HepG2 (cell line): ENCODE results near the gene MAP3K14. TPM values are rescaled to one million over a fixed set of nuclear protein-coding genes. Genes with fewer than 3 reads are reported as not detected.

Experiments
- E2F1 ChIP-seq: sonication (generic); formaldehyde crosslinking; IDR thresholded peaks from 2 replicates; pipeline ENCODE4 v1.5.0; 2020; ENCODE audit warnings: missing genetic modification reagents
- FOXP1 ChIP-seq, 2 experiments: fragments of 450-650 bp in 1 of 2; IDR thresholded peaks; 2 replicates each; pipeline ENCODE4 v1.6.1; 2017 to 2018; ENCODE audit warnings: antibody characterized with exemption in 1 of 2
- GLMP ChIP-seq: sonication (generic); formaldehyde crosslinking; IDR thresholded peaks from 2 replicates; pipeline ENCODE4 v1.9.0; 2021; ENCODE audit warnings: missing genetic modification reagents, mild to moderate bottlenecking, borderline replicate concordance
- HMG20B ChIP-seq: conservative IDR thresholded peaks from 2 replicates; pipeline ENCODE4 v1.6.1; 2016; ENCODE audit warnings: missing genetic modification reagents, missing compliant biosample characterization
- IRF1 ChIP-seq: sonication (generic); formaldehyde crosslinking; IDR thresholded peaks from 2 replicates; pipeline ENCODE4 v1.4.0; 2020; ENCODE audit warnings: low read depth, mild to moderate bottlenecking, missing genetic modification reagents
- KDM5A ChIP-seq: fragments of 200-600 bp; sonication (generic); IDR thresholded peaks from 2 replicates; pipeline ENCODE4 v1.7.0; 2018; ENCODE audit warnings: antibody characterized with exemption, mild to moderate bottlenecking, low read length, borderline replicate concordance
- NFYB ChIP-seq: sonication (generic); formaldehyde crosslinking; IDR thresholded peaks from 2 replicates; pipeline ENCODE4 v1.4.0; 2020; ENCODE audit warnings: missing genetic modification reagents
- PATZ1 ChIP-seq: sonication (generic); formaldehyde crosslinking; IDR thresholded peaks from 2 replicates; pipeline ENCODE4 v1.4.0; 2020; ENCODE audit warnings: missing genetic modification reagents
- RAD51 ChIP-seq: fragments of 450-650 bp; IDR thresholded peaks from 2 replicates; pipeline ENCODE4 v1.6.1; 2016; ENCODE audit warnings: borderline replicate concordance
- RARA ChIP-seq: IDR thresholded peaks from 2 replicates; pipeline ENCODE4 v1.6.1; 2016; ENCODE audit warnings: missing genetic modification reagents, missing compliant biosample characterization
- REPIN1 ChIP-seq: sonication (generic); formaldehyde crosslinking; IDR thresholded peaks from 2 replicates; pipeline ENCODE4 v1.8.0; 2022; ENCODE audit warnings: missing genetic modification reagents, low read depth, mild to moderate bottlenecking, borderline replicate concordance
- SIX1 ChIP-seq: sonication (generic); formaldehyde crosslinking; IDR thresholded peaks from 2 replicates; pipeline ENCODE4 v1.4.0; 2020; ENCODE audit warnings: missing genetic modification reagents, borderline replicate concordance
- SIX4 ChIP-seq: sonication (generic); formaldehyde crosslinking; IDR thresholded peaks from 2 replicates; pipeline ENCODE4 v1.4.0; 2020; ENCODE audit warnings: missing genetic modification reagents
- SRSF1 ChIP-seq: fragments of 200-400 bp; formaldehyde crosslinking; optimal IDR thresholded peaks from 2 replicates; pipeline ENCODE3; 2017; ENCODE audit warnings: mild to moderate bottlenecking, low read depth, low read length, moderate library complexity
- TCF7 ChIP-seq: sonication (generic); IDR thresholded peaks from 2 replicates; pipeline ENCODE4 v1.6.1; 2016; ENCODE audit warnings: antibody characterized with exemption, low read depth
- TGIF2 ChIP-seq: IDR thresholded peaks from 2 replicates; pipeline ENCODE4 v1.6.1; 2016; ENCODE audit warnings: control low read depth, missing compliant biosample characterization
- TOPORS ChIP-seq: sonication (generic); formaldehyde crosslinking; IDR thresholded peaks from 2 replicates; pipeline ENCODE4 v1.8.0; 2023; ENCODE audit warnings: mild to moderate bottlenecking, missing genetic modification reagents
- XRCC5 ChIP-seq: fragments of 200-400 bp; formaldehyde crosslinking; optimal IDR thresholded peaks from 2 replicates; pipeline ENCODE3; 2017; ENCODE audit warnings: mild to moderate bottlenecking, low read length
- ZFP82 ChIP-seq: sonication (generic); formaldehyde crosslinking; IDR thresholded peaks from 2 replicates; pipeline ENCODE4 v1.5.1; 2020; ENCODE audit warnings: mild to moderate bottlenecking, missing genetic modification reagents, borderline replicate concordance
- ZNF280D ChIP-seq: sonication (generic); formaldehyde crosslinking; IDR thresholded peaks from 2 replicates; pipeline ENCODE4 v1.5.1; 2020; ENCODE audit warnings: mild to moderate bottlenecking, missing genetic modification reagents
- ZNF614 ChIP-seq: IDR thresholded peaks from 2 replicates; pipeline ENCODE4 v1.6.1; 2018; ENCODE audit warnings: missing biosample characterization, missing genetic modification reagents, inconsistent platforms, borderline replicate concordance
- ZNF691 ChIP-seq: sonication (generic); formaldehyde crosslinking; IDR thresholded peaks from 2 replicates; pipeline ENCODE4 v1.4.0; 2020; ENCODE audit warnings: missing genetic modification reagents, low read depth, mild to moderate bottlenecking, borderline replicate concordance
- polyA plus RNA-seq, 8 experiments: library from polyadenylated mRNA; depleted of rRNA in 3 of 8; stranded (reverse) in 7 of 8; unstranded in 1 of 8; fragments of >200 nt; fragmentation: Illumina TruSeq in 4 of 8; extraction: Trizol in 4 of 8; gene quantifications; 2 replicates each; pipeline versions ENCODE4 v1.2.1 to v1.2.3, GENCODE V29; 2011 to 2016; ENCODE audit warnings: low read depth in 4 of 8, missing spikeins in 1 of 8, mixed read lengths in 1 of 8; ENCODE audit not compliant: insufficient read depth in 1 of 8
- total RNA-seq, 5 experiments: library from RNA; depleted of rRNA; stranded (reverse); fragments of >200 nt; fragmentation: Illumina TruSeq; extraction: Trizol; gene quantifications; 2 replicates each; pipeline ENCODE4 v1.2.3, GENCODE V29; 2016; ENCODE audit warnings: low read depth in 1 of 5

MAP3K14 gene
- total and polyA plus RNA-seq, 2 of the 13 experiments (the other 11 are each of a cell fraction or from before 2014, with no cell fraction given) = 2.6 TPM

GRCh38 chr17:45246861-45247428 lies 69.9 kb downstream of the MAP3K14 start (continued):
- TF ChIP-seq GLMP (no peak), FOXP1 (IDR thresholded peaks at IDR 0.05) (no peak), FOXP1 (CRISPR knock-in tag; IDR thresholded peaks at IDR 0.05) (no peak), ZFP82 (no peak), TOPORS (CRISPR knock-in tag) (no peak), ZNF280D (CRISPR knock-in tag) (no peak), RARA (CRISPR knock-in tag) (no peak), SIX1 (CRISPR knock-in tag) (no peak), RAD51 (no peak), REPIN1 (CRISPR knock-in tag) (no peak), XRCC5 (peak; percentile 11), ZNF614 (CRISPR knock-in tag) (no peak), KDM5A (no peak), SIX4 (no peak), SRSF1 (peak; percentile 60), E2F1 (CRISPR knock-in tag) (no peak), ZNF691 (0 out of 2 replicates have a peak, but pooled peaks have one; percentile 14), TGIF2 (CRISPR knock-in tag) (peak; percentile 11; the same call in 1 of the 2 replicates), HMG20B (no peak), NFYB (CRISPR knock-in tag) (no peak), TCF7 (no peak), PATZ1 (no peak), IRF1 (CRISPR knock-in tag) (no peak)
